HG03135 (cell line): ENCODE data around the gene FAM83B.

ENCODE experiments used
- ATAC-seq: cut with Tn5 transposase; IDR thresholded peaks from one replicate; pipeline ENCODE4 v1.9.1; 2021; ENCODE audit warnings: mild to moderate bottlenecking, moderate library complexity; ENCODE audit not compliant: unreplicated experiment

FAM83B gene

GRCh38 chr6:54896302-54896701, 49.7 kb downstream of the FAM83B start:
- no peak for ATAC-seq

GRCh38 chr6:54897462-54898189, 51.1 kb downstream of the FAM83B start:
- ATAC-seq = no peak

- no peak for ATAC-seq
Observed at GRCh38 chr6:54898767-54899166, 52.2 kb downstream of the FAM83B start.

GRCh38 chr6:54899442-54899841, 52.9 kb downstream of the FAM83B start:
- no peak for ATAC-seq

GRCh38 chr6:54899986-54900385, 53.4 kb downstream of the FAM83B start:
- ATAC-seq = no peak

- ATAC-seq = no peak
Observed at GRCh38 chr6:54900666-54901065, 54.1 kb downstream of the FAM83B start.

GRCh38 chr6:54903884-54904283, 57.3 kb downstream of the FAM83B start:
- no peak for ATAC-seq

- no peak for ATAC-seq
Observed at GRCh38 chr6:54907355-54907754, 60.8 kb downstream of the FAM83B start.

GRCh38 chr6:54909184-54909583, 62.6 kb downstream of the FAM83B start:
- ATAC-seq = no peak

GRCh38 chr6:54910431-54910884, 63.9 kb downstream of the FAM83B start:
- ATAC-seq = no peak

GRCh38 chr6:54910921-54911320, 64.3 kb downstream of the FAM83B start:
- no peak for ATAC-seq

- ATAC-seq = no peak
Observed at GRCh38 chr6:54913211-54913610, 66.6 kb downstream of the FAM83B start.

- ATAC-seq = no peak
Observed at GRCh38 chr6:54916858-54917257, 70.3 kb downstream of the FAM83B start.

GRCh38 chr6:54920628-54921027, 74.1 kb downstream of the FAM83B start:
- ATAC-seq = no peak

GRCh38 chr6:54921891-54922290, 75.3 kb downstream of the FAM83B start:
- no peak for ATAC-seq

GRCh38 chr6:54929245-54929909, 82.8 kb downstream of the FAM83B start:
- ATAC-seq = no peak

GRCh38 chr6:54932622-54933021, 86.1 kb downstream of the FAM83B start:
- ATAC-seq = no peak

GRCh38 chr6:54935739-54936138, 89.2 kb downstream of the FAM83B start:
- ATAC-seq = no peak

GRCh38 chr6:54937371-54937770, 90.8 kb downstream of the FAM83B start:
- no peak for ATAC-seq

- ATAC-seq = no peak
Observed at GRCh38 chr6:54957698-54958097, 111.1 kb downstream of the FAM83B start.

- ATAC-seq = no peak
Observed at GRCh38 chr6:54958446-54958845, 111.9 kb downstream of the FAM83B start.

- no peak for ATAC-seq
Observed at GRCh38 chr6:54959820-54960219, 113.2 kb downstream of the FAM83B start.
